NOMO-1 treated with dmso at 0.1 percent for 144 hours (cell line): ENCODE data around the gene ITPR2.
"Not testable (repeated sequence)": the region's sequence is repeated elsewhere in the genome, so short reads cannot be mapped to it uniquely, and the experiment has no call there.

Experiments used
- DNase-seq: peaks from one replicate; lab custom pipeline; 2025; ENCODE audit not compliant: unreplicated experiment; lab: John Stamatoyannopoulos, UW

Gene ITPR2

GRCh38 chr12:26535826-26536225 lies 297.2 kb downstream of the ITPR2 start:
- DNase-seq: no peak

- DNase-seq: no peak
These were observed 298.9 kb downstream of the ITPR2 start for GRCh38 chr12:26534071-26534470.

GRCh38 chr12:26533211-26533610 lies 299.8 kb downstream of the ITPR2 start:
- no peak for DNase-seq

- no peak for DNase-seq
These were observed 302.5 kb downstream of the ITPR2 start for GRCh38 chr12:26530461-26530860.

GRCh38 chr12:26528943-26529342 lies 304.1 kb downstream of the ITPR2 start:
- no peak for DNase-seq

- no peak for DNase-seq
These were observed 305.3 kb downstream of the ITPR2 start for GRCh38 chr12:26527682-26528081.

- no peak for DNase-seq
These were observed 308.0 kb downstream of the ITPR2 start for GRCh38 chr12:26524862-26525465.

GRCh38 chr12:26523708-26524150 lies 309.3 kb downstream of the ITPR2 start:
- DNase-seq: peak; percentile 77

GRCh38 chr12:26520869-26521268 lies 312.1 kb downstream of the ITPR2 start:
- DNase-seq: no peak

- no peak for DNase-seq
These were observed 312.9 kb downstream of the ITPR2 start for GRCh38 chr12:26520109-26520508.

- DNase-seq: no peak
These were observed 313.5 kb downstream of the ITPR2 start for GRCh38 chr12:26519462-26519861.

- not testable (repeated sequence) for DNase-seq
These were observed 315.7 kb downstream of the ITPR2 start for GRCh38 chr12:26517320-26517719.

GRCh38 chr12:26514364-26514763 lies 318.6 kb downstream of the ITPR2 start:
- DNase-seq: no peak

- no peak for DNase-seq
These were observed 319.5 kb downstream of the ITPR2 start for GRCh38 chr12:26513363-26514043.

GRCh38 chr12:26512213-26512612 lies 320.8 kb downstream of the ITPR2 start:
- no peak for DNase-seq

- no peak for DNase-seq
These were observed 322.7 kb downstream of the ITPR2 start for GRCh38 chr12:26510354-26510674.

- DNase-seq: no peak
These were observed 325.4 kb downstream of the ITPR2 start for GRCh38 chr12:26507613-26508012.

GRCh38 chr12:26499979-26500640 lies 332.9 kb downstream of the ITPR2 start:
- DNase-seq: no peak

- DNase-seq: no peak
These were observed 336.8 kb downstream of the ITPR2 start for GRCh38 chr12:26496170-26496569.

GRCh38 chr12:26493656-26494055 lies 339.3 kb downstream of the ITPR2 start:
- DNase-seq: no peak

GRCh38 chr12:26492406-26492805 lies 340.6 kb downstream of the ITPR2 start:
- no peak for DNase-seq

- DNase-seq: no peak
These were observed 343.1 kb downstream of the ITPR2 start for GRCh38 chr12:26489908-26490307.
